Measurements from ENCODE around the gene NLE1. TPM values are rescaled to one million over a fixed set of nuclear protein-coding genes. Genes with fewer than 3 reads are reported as not detected.
A peak's percentile ranks its signal among the peaks of the same experiment; 100 is the strongest.

Gene NLE1
- total RNA-seq, 2 experiments from 2014 or later, result 29.9 to 31.4 TPM

DNA sequence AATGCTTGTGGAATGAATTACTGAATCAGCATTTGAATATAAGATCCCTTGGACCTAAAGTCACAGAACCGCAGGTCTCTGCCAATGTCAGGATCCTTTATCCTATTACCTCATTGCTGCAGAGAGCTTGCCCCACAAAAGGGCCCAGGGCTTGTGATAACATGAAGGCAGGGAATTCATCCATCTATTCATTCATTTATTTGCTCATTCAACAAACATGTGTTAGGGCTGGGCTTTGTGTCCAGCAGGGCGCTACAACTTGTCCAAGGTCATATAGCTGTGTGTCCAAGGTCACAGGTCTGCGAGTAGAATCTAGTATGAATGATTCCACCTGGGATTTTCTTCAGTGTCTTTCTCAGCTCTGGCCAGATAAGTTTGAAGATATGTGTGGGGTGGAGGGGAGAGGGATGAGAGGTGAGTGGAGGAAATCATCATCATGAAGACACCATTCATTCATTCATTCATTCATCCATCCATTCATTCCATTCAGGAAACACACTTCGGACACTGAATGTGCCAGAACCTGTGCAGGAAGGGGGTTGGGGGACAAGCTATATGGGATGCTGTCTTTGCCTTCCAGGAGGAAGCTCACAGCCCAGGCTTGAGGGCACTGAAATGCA lies 4.2 kb upstream of the NLE1 start:
- Mint-ChIP-seq H3K4me3 (no peak overlapping the region), H3K36me3 (no peaks in the 10 kb centered on the region), H3K27ac (no peak overlapping the region), H3K27me3 (no peaks in the 10 kb centered on the region), H3K4me1 (ENCODE audit: low read depth) (peaks cover 8% of the 10 kb centered on the region), H3K9me3 (no peaks in the 10 kb centered on the region)
- DNase-seq, result no peak
- CTCF ChIA-PET, result no interaction called here
- intact Hi-C loops (cut with micrococcal nuclease), result loop anchor here (10.0 kb wide), 1 partner anchor 598 kb away; no protein-coding TSS in a partner anchor
- POLR2A ChIA-PET, result no interaction called here

DNA sequence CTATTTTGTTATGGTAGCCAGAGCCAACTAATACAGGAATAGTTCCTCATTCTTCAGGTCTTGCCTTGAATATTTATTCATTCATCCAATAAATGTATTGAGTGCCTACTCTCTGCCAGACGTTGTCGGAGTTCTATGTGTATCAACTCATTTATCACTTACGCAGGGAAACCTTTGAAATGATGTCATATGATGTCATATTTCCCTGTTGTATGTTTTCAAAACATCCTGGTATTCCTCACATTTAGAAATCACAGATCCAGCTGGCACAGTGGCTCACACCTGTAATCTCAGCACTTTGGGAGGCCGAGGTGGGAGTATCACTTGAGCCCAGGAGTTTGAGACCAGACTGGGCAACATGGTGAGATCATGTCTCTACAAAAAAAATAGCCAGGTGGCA lies 2.7 kb upstream of the NLE1 start:
- intact Hi-C loops (cut with micrococcal nuclease), result loop anchor here (10.0 kb wide), 1 partner anchor 600 kb away; no protein-coding TSS in a partner anchor
- no peak for DNase-seq
- no peaks in the 10 kb centered on the region for H3K9me3 Mint-ChIP-seq
- no peak overlapping the region for H3K27ac Mint-ChIP-seq
- H3K4me3 Mint-ChIP-seq, result no peak overlapping the region
- CTCF ChIA-PET, result interaction anchor here (1.0 kb wide), 2 partner anchors 13 to 97 kb away, joined by 3 read pairs; no protein-coding TSS in a partner anchor
- peaks cover 16% of the 10 kb centered on the region for H3K4me1 Mint-ChIP-seq (ENCODE audit: low read depth)
- POLR2A ChIA-PET, result no interaction called here
- H3K36me3 Mint-ChIP-seq, result no peaks in the 10 kb centered on the region
- H3K27me3 Mint-ChIP-seq, result no peaks in the 10 kb centered on the region

DNA sequence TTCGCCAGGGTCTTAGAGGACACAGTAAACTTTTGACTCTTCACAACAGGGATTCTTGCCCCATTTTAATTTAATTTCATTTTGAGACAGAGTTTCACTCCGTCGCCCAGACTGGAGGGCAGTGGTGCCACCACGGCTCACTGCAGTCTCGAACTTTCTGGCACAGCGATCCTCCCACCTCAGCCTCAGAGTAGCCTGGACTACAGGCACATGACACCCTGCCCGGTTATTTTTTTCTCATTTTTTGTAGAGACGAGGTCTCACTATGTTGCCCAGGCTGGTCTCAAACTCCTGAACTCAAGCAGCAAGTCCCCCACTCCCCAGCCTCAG lies 329 bp upstream of the NLE1 start:
- intact Hi-C loops (cut with micrococcal nuclease), result loop anchor here (1.0 to 10.0 kb wide), 4 partner anchors 101 to 602 kb away; partner anchors contain the start of genes AP2B1 and SLFN5
- H3K4me3 Mint-ChIP-seq, result peak overlapping the region; percentile 79
- ChIA-PET POLR2A (interaction anchor here (1.0 kb wide), 2 partner anchors 71 to 392 kb away, joined by 4 read pairs; no protein-coding TSS in a partner anchor), CTCF (interaction anchor here (0.9 to 2.3 kb wide), 4 partner anchors 16 to 392 kb away, joined by 3 to 7 read pairs (median 5); no protein-coding TSS in a partner anchor)
- no peaks in the 10 kb centered on the region for H3K27me3 Mint-ChIP-seq
- H3K27ac Mint-ChIP-seq, result peak overlapping the region; percentile 72
- no peak for DNase-seq
- peaks cover 10% of the 10 kb centered on the region for H3K36me3 Mint-ChIP-seq
- no peaks in the 10 kb centered on the region for H3K9me3 Mint-ChIP-seq
- peaks cover 16% of the 10 kb centered on the region for H3K4me1 Mint-ChIP-seq (ENCODE audit: low read depth)

DNA sequence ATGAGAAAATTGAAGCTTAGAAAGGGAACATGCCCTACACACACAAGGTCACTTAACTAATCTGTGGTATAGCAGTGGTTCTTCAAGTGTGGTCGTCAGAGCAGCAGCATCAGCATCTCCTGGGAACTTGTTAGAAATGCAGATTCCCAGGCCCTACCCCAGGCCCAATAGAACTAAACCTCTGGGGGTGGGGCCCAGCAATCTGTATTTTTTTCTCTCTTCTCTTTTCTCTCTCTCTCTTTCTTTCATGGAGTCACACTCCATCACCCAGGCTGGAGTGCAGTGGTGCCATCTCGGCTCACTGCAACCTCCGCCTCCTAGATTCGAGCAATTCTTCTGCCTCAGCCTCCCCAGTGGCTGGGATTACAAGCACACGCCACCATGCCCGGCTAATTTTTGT lies 3.9 kb downstream of the NLE1 start:
- CTCF ChIA-PET, result no interaction called here
- Mint-ChIP-seq H3K4me3 (no peak overlapping the region), H3K9me3 (no peaks in the 10 kb centered on the region), H3K27me3 (no peaks in the 10 kb centered on the region), H3K27ac (no peak overlapping the region), H3K4me1 (ENCODE audit: low read depth) (peaks cover 12% of the 10 kb centered on the region), H3K36me3 (peaks cover 39% of the 10 kb centered on the region)
- no peak for DNase-seq
- intact Hi-C loops (cut with micrococcal nuclease), result no loop called here
- POLR2A ChIA-PET, result interaction anchor here (1.4 kb wide), 1 partner anchor 11 kb away, joined by 4 read pairs; no protein-coding TSS in a partner anchor

DNA sequence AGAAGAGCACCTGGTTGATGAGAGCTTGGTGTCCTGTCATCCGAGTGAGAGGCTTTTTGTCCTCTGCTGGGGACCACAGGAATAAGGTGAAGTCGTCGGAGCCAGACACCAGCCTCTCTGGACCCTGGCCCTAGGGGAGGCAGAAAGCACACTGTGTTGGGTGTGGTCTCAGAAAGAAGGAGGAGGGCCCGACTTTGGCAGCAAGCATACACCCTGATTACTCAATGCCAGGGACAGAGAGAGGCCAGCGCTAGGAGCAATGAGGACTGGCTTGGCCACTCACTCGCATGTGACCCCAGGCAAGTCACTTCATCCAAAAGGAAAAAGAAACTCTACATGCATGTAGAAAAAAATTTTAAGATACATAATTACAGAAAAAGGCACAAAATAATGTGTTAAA lies 6.8 kb downstream of the NLE1 start:
- ChIA-PET CTCF (no interaction called here), POLR2A (no interaction called here)
- Mint-ChIP-seq H3K27ac (no peak overlapping the region), H3K4me3 (no peak overlapping the region), H3K9me3 (no peaks in the 10 kb centered on the region), H3K36me3 (peaks cover 46% of the 10 kb centered on the region), H3K4me1 (ENCODE audit: low read depth) (no peaks in the 10 kb centered on the region), H3K27me3 (no peaks in the 10 kb centered on the region)
- DNase-seq, result no peak
- intact Hi-C loops (cut with micrococcal nuclease), result no loop called here

DNA sequence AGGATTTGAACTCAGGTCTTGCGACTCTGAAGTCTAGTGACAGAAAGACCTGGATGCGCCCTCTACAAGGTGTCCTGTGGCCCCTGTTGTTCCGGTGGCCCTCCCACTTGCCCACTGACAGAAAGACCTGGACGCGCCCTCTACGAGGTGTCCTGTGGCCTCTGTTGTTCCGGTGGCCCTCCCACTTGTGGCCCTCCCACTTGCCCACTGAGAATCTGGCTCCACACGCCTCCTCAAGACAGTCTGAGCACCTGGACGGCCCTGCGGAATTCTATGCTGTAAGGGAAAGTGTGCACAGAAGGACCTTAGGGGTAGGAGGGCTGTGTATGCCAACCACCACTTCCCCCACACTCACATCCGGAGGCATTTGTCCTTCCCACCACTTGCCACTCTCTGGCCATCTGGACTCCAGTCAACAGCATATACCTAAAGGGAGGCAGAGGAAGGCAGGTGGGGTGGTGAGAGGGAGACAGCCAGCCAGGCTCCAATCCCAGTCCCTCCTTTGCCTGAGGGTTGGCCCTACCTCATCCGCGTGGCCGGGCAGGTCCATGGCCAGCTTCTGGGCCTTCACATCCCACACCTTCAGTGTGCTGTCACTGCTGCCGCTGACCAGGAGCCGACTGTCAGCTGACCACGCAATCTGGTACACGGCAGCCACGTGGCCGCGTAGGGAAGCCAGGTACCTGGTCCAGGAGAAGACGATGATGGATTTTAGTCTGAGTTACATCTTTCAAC lies 9.1 kb downstream of the NLE1 start:
- intact Hi-C loops (cut with micrococcal nuclease), result no loop called here
- DNase-seq, result no peak

DNA sequence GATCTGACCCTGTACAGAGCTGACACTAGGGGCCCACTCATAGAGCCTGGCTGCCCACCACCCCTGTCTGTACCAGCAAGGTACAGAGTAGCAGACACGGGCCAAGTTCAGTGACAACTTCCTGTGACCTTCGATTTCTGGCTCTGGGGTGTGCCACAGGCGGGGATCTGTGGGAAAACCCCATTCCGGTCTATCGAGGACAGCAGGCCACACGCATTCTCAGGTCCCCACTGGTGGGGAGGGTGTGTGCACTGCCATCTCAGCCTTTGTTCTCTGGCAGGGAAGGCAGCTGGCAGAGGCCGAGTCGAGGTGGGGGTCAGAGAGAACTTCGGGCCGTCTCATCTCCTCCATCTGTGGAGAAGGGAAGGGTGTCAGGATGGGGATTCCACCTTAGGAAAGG lies 10.0 kb downstream of the NLE1 start:
- Mint-ChIP-seq H3K36me3 (peaks cover 36% of the 10 kb centered on the region), H3K4me1 (ENCODE audit: low read depth) (peaks cover 3% of the 10 kb centered on the region), H3K27me3 (no peaks in the 10 kb centered on the region), H3K4me3 (no peak overlapping the region), H3K27ac (no peak overlapping the region), H3K9me3 (no peaks in the 10 kb centered on the region)
- CTCF ChIA-PET, result interaction anchor here (1.9 kb wide), 1 partner anchor 12 kb away, joined by 6 read pairs; the partner anchor contains the start of gene RAD51D
- POLR2A ChIA-PET, result no interaction called here
- intact Hi-C loops (cut with micrococcal nuclease), result no loop called here
- DNase-seq, result no peak

More for the DNA sequence above, 9.1 kb downstream of the NLE1 start:
- H3K9me3 Mint-ChIP-seq, result no peaks in the 10 kb centered on the region
- H3K27me3 Mint-ChIP-seq, result no peaks in the 10 kb centered on the region
- peaks cover 37% of the 10 kb centered on the region for H3K36me3 Mint-ChIP-seq
- ChIA-PET CTCF (no interaction called here), POLR2A (no interaction called here)
- H3K4me3 Mint-ChIP-seq, result no peak overlapping the region
- no peak overlapping the region for H3K27ac Mint-ChIP-seq
- peaks cover 3% of the 10 kb centered on the region for H3K4me1 Mint-ChIP-seq (ENCODE audit: low read depth)

DNA sequence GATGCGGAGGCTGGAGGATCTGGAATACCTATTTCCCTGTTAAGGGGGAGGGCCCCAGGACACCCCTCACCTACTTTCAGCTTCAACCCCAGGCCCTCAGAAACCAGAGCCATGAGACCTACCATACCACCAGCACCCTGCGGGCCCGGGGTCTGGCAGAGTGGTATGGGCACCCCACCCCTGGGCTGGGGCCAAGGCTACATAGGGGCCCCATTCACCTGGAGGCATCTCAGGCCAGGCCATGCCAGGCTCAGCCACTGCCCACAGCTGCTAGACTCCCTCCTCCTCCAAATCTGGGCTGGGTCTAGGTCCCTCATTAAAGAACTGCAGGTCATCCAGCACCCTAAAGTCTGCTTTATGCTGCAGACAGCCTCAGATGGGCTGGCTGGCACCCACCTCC lies 11.7 kb downstream of the NLE1 start:
- Mint-ChIP-seq H3K27ac (no peak overlapping the region), H3K4me1 (ENCODE audit: low read depth) (peaks cover 3% of the 10 kb centered on the region), H3K36me3 (peaks cover 24% of the 10 kb centered on the region), H3K9me3 (no peaks in the 10 kb centered on the region), H3K27me3 (no peaks in the 10 kb centered on the region), H3K4me3 (no peak overlapping the region)
- ChIA-PET POLR2A (interaction anchor here (0.8 kb wide), 1 partner anchor 9 kb away, joined by 3 read pairs; no protein-coding TSS in a partner anchor), CTCF (interaction anchor here (0.9 to 1.9 kb wide), 4 partner anchors 10 to 403 kb away, joined by 3 to 7 read pairs (median 4); partner anchors contain the start of gene RAD51D)
- DNase-seq, result no peak
- intact Hi-C loops (cut with micrococcal nuclease), result no loop called here

DNA sequence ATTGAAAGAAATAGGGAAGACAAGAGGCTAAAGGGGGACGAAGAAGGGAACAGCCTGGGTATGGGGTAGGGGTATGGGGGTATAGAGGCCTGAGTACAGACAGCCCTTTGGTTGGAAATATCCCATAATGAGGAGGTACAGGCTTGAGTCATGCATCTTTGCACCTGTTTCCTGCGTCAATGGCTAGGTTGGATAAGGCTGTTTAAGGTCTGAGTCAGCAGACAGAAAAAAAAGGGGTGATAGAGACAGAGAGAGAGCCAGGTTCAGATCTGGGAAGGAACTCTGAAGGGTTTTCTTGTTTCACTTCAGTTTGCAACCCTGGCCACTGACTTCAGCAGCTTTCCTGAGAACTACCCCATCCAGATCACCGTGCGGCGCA lies 12.1 kb downstream of the NLE1 start:
- Mint-ChIP-seq H3K4me3 (no peak overlapping the region), H3K36me3 (peaks cover 20% of the 10 kb centered on the region), H3K4me1 (ENCODE audit: low read depth) (peaks cover 3% of the 10 kb centered on the region), H3K27ac (no peak overlapping the region), H3K27me3 (no peaks in the 10 kb centered on the region), H3K9me3 (no peaks in the 10 kb centered on the region)
- CTCF ChIA-PET, result interaction anchor here (1.1 to 1.8 kb wide), 3 partner anchors 10 to 11 kb away, joined by 3 to 7 read pairs (median 3); no protein-coding TSS in a partner anchor
- intact Hi-C loops (cut with micrococcal nuclease), result no loop called here
- DNase-seq, result no peak
- POLR2A ChIA-PET, result no interaction called here

DNA sequence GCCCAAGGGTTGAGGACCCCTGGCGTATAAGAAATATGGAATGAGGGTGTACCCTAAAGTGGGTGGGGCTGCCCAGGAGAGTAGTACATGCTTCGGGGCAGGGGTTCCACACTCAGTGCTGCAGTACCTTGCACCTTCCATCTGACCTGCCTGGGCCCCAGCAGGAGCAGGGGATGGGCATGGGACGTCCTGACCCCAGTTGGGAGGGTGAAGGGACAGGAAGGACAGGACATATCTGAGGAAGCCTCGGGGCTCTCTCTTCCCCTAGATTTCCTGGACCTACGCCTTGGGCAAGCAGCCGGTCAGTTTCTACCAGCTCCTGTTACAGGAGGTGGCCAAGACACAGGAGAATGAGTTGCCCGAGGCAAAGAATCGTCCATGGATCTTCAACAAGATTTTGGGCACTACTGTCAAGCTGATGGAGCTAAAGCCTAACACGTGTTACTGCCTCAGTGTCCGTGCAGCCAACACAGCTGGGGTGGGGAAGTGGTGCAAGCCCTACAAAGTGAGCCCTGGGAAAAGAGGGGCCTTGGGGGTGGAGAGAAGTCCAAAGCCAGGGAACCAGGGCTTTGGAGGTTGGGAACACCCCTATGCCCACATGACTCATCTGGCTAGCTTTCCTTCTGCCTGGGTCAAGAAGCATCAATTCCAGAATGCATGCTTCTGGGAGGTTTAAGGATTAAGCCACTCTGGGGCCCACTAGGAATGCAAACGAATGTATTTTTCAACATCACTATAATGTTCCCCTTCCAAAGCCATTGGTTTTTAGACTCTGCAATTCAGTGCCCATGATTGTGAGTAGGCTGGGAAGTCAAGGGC lies 12.7 kb downstream of the NLE1 start:
- Mint-ChIP-seq H3K4me3 (no peak overlapping the region), H3K27ac (no peak overlapping the region), H3K36me3 (peaks cover 18% of the 10 kb centered on the region), H3K4me1 (ENCODE audit: low read depth) (peaks cover 3% of the 10 kb centered on the region), H3K9me3 (no peaks in the 10 kb centered on the region), H3K27me3 (no peaks in the 10 kb centered on the region)
- intact Hi-C loops (cut with micrococcal nuclease), result no loop called here
- no peak for DNase-seq
- ChIA-PET CTCF (interaction anchor here (1.1 to 1.8 kb wide), 3 partner anchors 9 to 587 kb away, joined by 3 to 7 read pairs (median 3); no protein-coding TSS in a partner anchor), POLR2A (no interaction called here)

DNA sequence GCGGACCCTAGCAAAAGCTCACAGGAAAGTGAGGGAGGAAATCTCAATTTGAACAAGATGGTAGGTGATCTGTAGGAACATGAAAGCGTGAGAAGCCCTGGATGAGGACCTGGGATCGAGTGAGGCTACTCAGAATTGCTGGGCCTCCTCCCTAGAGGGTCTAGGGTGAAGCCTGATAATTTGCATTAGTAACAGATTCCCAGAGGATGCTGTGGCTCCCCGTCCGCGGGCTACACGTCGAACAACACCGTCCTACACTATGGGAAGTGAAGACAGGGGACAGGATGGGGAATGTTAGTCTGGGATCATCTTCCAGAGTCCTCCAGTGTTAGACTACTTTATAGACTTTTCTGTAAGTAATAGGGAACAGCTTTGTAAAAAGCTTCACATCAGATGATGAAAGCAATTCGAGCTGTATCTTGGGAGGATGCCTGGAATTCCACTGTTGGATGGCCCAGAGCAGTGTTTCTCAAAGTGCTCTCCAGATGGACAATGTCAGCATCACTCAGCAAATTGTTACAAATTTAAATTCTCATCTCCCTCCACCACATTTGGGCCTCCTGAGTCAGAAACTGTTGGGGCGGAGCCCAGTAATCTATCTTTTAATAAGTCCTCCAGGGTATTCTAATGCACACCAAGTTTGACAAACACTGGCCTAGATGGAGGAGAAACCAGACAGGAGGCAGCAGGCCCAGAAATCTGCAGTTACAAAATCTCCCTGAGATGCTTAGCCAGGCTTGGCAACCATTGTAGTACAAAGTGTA lies 14.2 kb downstream of the NLE1 start:
- H3K4me3 Mint-ChIP-seq, result no peak overlapping the region
- intact Hi-C loops (cut with micrococcal nuclease), result no loop called here
- ChIA-PET CTCF (interaction anchor here (1.3 to 1.5 kb wide), 3 partner anchors 9 to 585 kb away, joined by 3 to 5 read pairs (median 3); no protein-coding TSS in a partner anchor), POLR2A (interaction anchor here (0.9 kb wide), 1 partner anchor 10 kb away, joined by 4 read pairs; no protein-coding TSS in a partner anchor)
- peaks cover 7% of the 10 kb centered on the region for H3K36me3 Mint-ChIP-seq
- H3K4me1 Mint-ChIP-seq (ENCODE audit: low read depth), result peaks cover 3% of the 10 kb centered on the region
- no peak overlapping the region for H3K27ac Mint-ChIP-seq
- no peaks in the 10 kb centered on the region for H3K9me3 Mint-ChIP-seq
- no peaks in the 10 kb centered on the region for H3K27me3 Mint-ChIP-seq
- no peak for DNase-seq

Data from activated CD4-positive, alpha-beta memory T cell treated with anti-CD3 and anti-CD28 coated beads for 36 hours (primary cell).